Ovary (tissue), 9 donors: ENCODE results near the gene SHLD1. TPM values are rescaled to one million over a fixed set of nuclear protein-coding genes. Genes with fewer than 3 reads are reported as not detected.

Experiments
- DNase-seq, 5 donors: peaks; one replicate each; pipeline ENCODE4 v3.0.0-alpha.2; 2019 to 2020
- H3K27ac ChIP-seq, 2 donors: fragments of 200-600 bp; one replicate each; pipeline versions ENCODE4 v1.5.1 to v1.8.0; 2019 to 2022
- H3K27me3 ChIP-seq: fragments of 200-600 bp; one replicate; pipeline ENCODE4 v1.8.0; 2022
- H3K36me3 ChIP-seq: fragments of 200-600 bp; sonication (generic); one replicate; pipeline ENCODE4 v1.5.1; 2019
- H3K4me1 ChIP-seq: one replicate; pipeline ENCODE4 v1.8.1; 2013; ENCODE audit warnings: mild to moderate bottlenecking, moderate library complexity; ENCODE audit not compliant: insufficient read depth
- H3K4me3 ChIP-seq: fragments of 200-600 bp; sonication (generic); one replicate; pipeline ENCODE4 v1.5.1; 2017
- H3K9me3 ChIP-seq, 2 donors: fragments of 200-600 bp in 1 of 2; sonication (generic) in 1 of 2; one replicate each; pipeline versions ENCODE4 v1.5.1 to v1.8.1; 2013 to 2019; ENCODE audit warnings: mild to moderate bottlenecking in 1 of 2, moderate library complexity in 1 of 2
- EP300 ChIP-seq: sonication (generic); formaldehyde crosslinking; IDR thresholded peaks from one replicate; pipeline ENCODE4 v1.6.1; 2017; ENCODE audit warnings: antibody characterized with exemption
- POLR2A ChIP-seq: fragments of 450-650 bp; IDR thresholded peaks from one replicate; pipeline ENCODE4 v1.6.1; 2017; ENCODE audit warnings: antibody characterized with exemption, mild to moderate bottlenecking, moderate library complexity
- WGBS, 3 donors: extraction: QIAGEN DNeasy Blood & Tissue Kit in 1 of 3; methylation state at CpG; one replicate each; pipeline versions ENCODE4 v1.1.5 to v1.1.7; 2013 to 2017; 5-methylcytosine and 5-hydroxymethylcytosine counted together
- intact Hi-C, 4 donors: fragments of 100-400 bp; cut with DNase I; formaldehyde crosslinking; loops; one replicate each; pipeline versions ENCODE4 v1.11.0 to v1.15.1; 2022 to 2023
- polyA plus RNA-seq, 2 donors: library from polyadenylated mRNA; stranded (reverse); fragments of 200-250 nt in 1 of 2; fragments of 350-450 nt in 1 of 2; fragmentation: Illumina TruSeq in 1 of 2; extraction: RNeasy Lipid Tissue Mini Kit (QIAGEN cat#74804) in 1 of 2; gene quantifications; one replicate each; pipeline ENCODE4 v1.2.3, GENCODE V29; 2013 to 2014
- total RNA-seq, 7 donors: library from RNA; depleted of rRNA in 2 of 7; stranded (reverse); fragments of >200 nt in 2 of 7; fragmentation: NEBNext Ultra II Directional in 3 of 7; extraction: Animal tissue kit (Norgen Biotek cat#: 25700) in 3 of 7; gene quantifications; one replicate each; pipeline versions ENCODE4 v1.1.0 to v1.2.4, GENCODE V29; 2016 to 2023
- TF ChIP-seq, protein P1 (sequence below), 3 donors: fragments of 450-650 bp in 2 of 3; fragments of 200-600 bp in 1 of 3; IDR thresholded peaks; one replicate each; pipeline versions ENCODE4 v1.5.1 to v1.8.0; 2016 to 2022; ENCODE audit warnings: antibody characterized with exemption in 3 of 3, mild to moderate bottlenecking in 1 of 3
- donor health status: DM: no; HTN: no; CAD: no; lungs with moderate emphysema.
- donor health status: DM: no; HTN: no; CAD: no.
- donor health status: Bipolar disorder and iron deficiency.
- donor health status: DM: yes; HTN: yes; CAD: no.
- donor health status: DM: no; HTN: no; CAD: no.
- donor health status: DM: yes; HTN: yes; CAD: no.

Gene SHLD1
- total and polyA plus RNA-seq, 9 donors, result 3.8 to 12.4 (median 7.2) TPM

DNA sequence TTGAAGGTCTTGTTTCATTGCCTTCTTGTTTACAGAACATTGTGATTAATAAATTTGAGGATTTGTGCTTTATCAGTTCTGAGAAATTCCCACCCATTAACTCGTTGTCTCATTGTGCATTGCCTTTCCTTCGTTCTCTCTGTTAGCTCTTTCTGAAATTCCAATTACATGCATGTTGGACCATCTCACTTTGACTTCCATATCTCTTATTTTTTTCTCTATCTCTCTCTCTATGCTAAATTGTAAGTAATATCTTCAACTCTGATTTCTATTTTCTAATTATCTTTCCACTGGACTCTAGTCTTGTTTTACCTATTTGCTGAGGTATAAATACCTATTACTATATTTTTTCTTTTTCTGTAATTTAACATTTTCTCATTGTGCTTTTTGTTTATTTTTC is 92.3 kb downstream of the SHLD1 start:
- Histone ChIP-seq H3K27ac (no peak overlapping the region), H3K4me3 (no peak overlapping the region), H3K27me3 (no peaks in the 10 kb centered on the region), H3K36me3 (no peaks in the 10 kb centered on the region), H3K9me3 (no peaks in the 10 kb centered on the region), H3K4me1 (peaks cover 5% of the 10 kb centered on the region)
- TF ChIP-seq, protein P1, sequence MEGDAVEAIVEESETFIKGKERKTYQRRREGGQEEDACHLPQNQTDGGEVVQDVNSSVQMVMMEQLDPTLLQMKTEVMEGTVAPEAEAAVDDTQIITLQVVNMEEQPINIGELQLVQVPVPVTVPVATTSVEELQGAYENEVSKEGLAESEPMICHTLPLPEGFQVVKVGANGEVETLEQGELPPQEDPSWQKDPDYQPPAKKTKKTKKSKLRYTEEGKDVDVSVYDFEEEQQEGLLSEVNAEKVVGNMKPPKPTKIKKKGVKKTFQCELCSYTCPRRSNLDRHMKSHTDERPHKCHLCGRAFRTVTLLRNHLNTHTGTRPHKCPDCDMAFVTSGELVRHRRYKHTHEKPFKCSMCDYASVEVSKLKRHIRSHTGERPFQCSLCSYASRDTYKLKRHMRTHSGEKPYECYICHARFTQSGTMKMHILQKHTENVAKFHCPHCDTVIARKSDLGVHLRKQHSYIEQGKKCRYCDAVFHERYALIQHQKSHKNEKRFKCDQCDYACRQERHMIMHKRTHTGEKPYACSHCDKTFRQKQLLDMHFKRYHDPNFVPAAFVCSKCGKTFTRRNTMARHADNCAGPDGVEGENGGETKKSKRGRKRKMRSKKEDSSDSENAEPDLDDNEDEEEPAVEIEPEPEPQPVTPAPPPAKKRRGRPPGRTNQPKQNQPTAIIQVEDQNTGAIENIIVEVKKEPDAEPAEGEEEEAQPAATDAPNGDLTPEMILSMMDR (IDR thresholded peaks at IDR 0.05), result no peak
- TF ChIP-seq POLR2A, result no peak
- TF ChIP-seq EP300, result no peak
- no peak for DNase-seq
- intact Hi-C loops, result no loop called here
- WGBS, 3 donors, result 78 to 85% (median 84%) methylated on average over 2 of the region's 2 CpGs

DNA sequence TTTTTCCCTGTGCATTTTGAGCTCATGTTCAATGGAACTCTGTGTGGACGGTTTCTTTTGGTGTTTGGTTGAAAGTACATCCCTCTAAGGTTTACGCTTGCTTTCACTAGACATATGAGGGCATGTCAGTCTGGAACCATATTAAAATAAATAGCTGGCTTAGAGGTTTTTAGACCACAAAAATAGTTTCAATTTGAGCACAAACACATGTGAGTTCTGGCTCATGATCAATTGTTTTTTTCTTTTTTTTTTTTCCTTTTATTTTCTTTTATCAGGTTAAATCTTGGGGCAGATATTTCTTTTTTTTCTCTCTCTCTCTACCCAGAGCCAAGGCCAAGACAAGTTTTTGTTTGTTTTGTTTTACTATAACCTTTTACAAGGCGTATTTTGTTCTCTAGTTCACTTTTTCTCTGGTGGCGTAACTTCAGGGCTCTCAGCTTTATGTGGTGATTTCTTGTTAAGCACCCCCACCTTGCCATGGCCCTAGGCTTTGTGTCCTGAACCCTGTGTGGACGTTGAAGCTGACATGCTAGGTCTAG is 92.9 kb downstream of the SHLD1 start:
- TF ChIP-seq EP300 (no peak), POLR2A (no peak)
- TF ChIP-seq, protein P1 (IDR thresholded peaks at IDR 0.05), result no peak
- H3K4me3 ChIP-seq, result no peak overlapping the region
- WGBS, 3 donors, result 52 to 71% (median 56%) methylated on average over 5 of the region's 5 CpGs
- H3K9me3 ChIP-seq, result no peaks in the 10 kb centered on the region
- no peaks in the 10 kb centered on the region for H3K27me3 ChIP-seq
- intact Hi-C loops, result no loop called here
- no peaks in the 10 kb centered on the region for H3K36me3 ChIP-seq
- no peak for DNase-seq
- H3K27ac ChIP-seq, result no peak overlapping the region
- H3K4me1 ChIP-seq, result peaks cover 5% of the 10 kb centered on the region

DNA sequence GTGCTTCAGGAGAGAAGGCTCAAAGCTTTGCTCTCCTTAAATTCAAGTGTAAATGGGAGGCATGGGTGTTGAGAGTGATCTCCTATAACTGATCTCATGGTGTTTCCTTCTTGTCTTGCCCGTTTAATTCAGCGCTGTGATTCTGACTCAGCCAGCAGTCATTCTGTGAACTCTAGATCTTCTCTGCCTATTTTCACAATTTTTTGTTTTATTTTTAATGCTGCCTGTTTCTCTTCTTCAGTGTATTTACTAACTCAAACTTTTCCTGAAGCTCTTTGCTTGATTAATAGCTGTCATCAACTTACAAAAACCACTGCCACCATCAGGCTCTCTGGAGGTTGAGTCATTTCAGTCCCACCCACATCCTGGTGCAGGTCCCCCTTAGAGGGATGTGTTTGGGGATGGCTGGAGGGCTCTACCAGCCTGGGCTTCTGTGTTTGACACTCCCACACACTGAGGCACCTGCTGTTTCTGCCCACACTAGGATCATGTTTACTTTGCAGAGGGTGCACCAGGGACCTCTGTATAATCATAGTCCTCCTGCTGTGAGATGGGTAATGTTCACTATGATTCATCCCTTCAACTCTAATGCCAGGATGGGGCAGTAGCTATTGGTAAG is 94.0 kb downstream of the SHLD1 start:
- Histone ChIP-seq H3K27me3 (no peaks in the 10 kb centered on the region), H3K27ac (no peak overlapping the region), H3K36me3 (no peaks in the 10 kb centered on the region), H3K9me3 (no peaks in the 10 kb centered on the region), H3K4me3 (no peak overlapping the region), H3K4me1 (peaks cover 5% of the 10 kb centered on the region)
- 59 to 74% (median 73%) methylated on average over 2 of the region's 2 CpGs for WGBS, 3 donors
- intact Hi-C loops, result no loop called here
- DNase-seq, result no peak
- TF ChIP-seq, protein P1 (IDR thresholded peaks at IDR 0.05), result no peak
- TF ChIP-seq POLR2A (no peak), EP300 (no peak)

DNA sequence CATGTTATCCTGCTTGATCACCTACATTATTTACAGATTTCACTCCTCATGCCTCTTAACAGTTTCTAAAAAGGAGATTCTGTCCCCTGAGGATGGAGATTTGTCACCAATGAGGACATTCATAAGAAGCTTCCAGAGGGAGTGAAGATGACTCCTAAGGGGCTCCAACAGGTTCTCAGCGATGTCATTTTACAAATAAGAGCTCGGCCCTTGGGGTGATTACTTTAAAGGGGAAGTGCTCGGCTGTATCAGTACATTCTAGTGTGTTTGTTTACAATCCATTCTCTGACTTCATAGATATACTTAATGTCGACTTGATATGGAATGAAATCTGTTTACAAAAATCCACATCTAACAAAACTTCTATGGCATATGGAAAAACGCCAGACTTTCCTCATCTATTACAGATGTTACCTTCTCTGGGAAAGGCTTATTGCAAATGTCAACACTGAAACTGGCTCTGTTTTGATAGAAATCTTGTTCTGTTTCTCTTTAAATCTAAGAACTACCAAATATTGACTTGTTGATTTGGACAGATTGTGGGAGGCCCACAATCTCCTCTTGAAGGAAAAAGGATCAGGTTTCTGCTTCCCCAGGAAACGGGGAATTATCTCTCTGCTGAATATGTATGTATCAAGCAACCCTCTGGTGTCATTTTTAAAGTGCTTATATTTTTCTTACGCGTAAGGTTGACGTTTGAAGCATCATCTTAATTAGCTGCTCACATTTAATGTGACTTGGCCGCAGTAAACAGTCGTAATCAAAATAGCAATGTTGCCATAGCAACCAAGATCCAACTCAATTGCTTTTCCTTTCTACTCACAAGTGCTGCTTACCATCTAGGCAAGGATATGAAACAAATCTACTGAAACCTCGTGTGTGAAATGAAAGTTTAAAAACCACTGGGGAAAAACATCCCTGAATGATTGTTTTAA is 95.7 kb downstream of the SHLD1 start:
- Histone ChIP-seq H3K4me1 (peaks cover 5% of the 10 kb centered on the region), H3K9me3 (no peaks in the 10 kb centered on the region), H3K27me3 (no peaks in the 10 kb centered on the region), H3K27ac (no peak overlapping the region), H3K4me3 (no peak overlapping the region), H3K36me3 (no peaks in the 10 kb centered on the region)
- no peak for TF ChIP-seq POLR2A
- no peak for TF ChIP-seq EP300
- TF ChIP-seq, protein P1 (IDR thresholded peaks at IDR 0.05), result no peak
- WGBS, 3 donors, result 18 to 28% (median 24%) methylated on average over 12 of the region's 12 CpGs
- intact Hi-C loops, result no loop called here
- no peak for DNase-seq
